IPS-18a (cell line): ENCODE results near the gene TSEN2.
"Not testable (repeated sequence)": the region's sequence is repeated elsewhere in the genome, so short reads cannot be mapped to it uniquely, and the experiment has no call there.

Experiments
- H3K27ac ChIP-seq: one replicate; pipeline ENCODE4 v1.5.1; 2013; ENCODE audit warnings: low read length
- H3K27me3 ChIP-seq: one replicate; pipeline ENCODE4 v1.6.1; 2013; ENCODE audit warnings: mild to moderate bottlenecking, low read length; ENCODE audit not compliant: control insufficient read depth, insufficient read depth
- H3K36me3 ChIP-seq: one replicate; pipeline ENCODE4 v1.6.1; 2013; ENCODE audit warnings: low read depth, low read length; ENCODE audit not compliant: control insufficient read depth
- H3K4me1 ChIP-seq: one replicate; pipeline ENCODE4 v1.6.1; 2013; ENCODE audit warnings: low read depth, low read length; ENCODE audit not compliant: control insufficient read depth
- H3K4me3 ChIP-seq: one replicate; pipeline ENCODE4 v1.5.1; 2013; ENCODE audit warnings: low read length
- H3K9ac ChIP-seq: one replicate; pipeline ENCODE4 v1.6.1; 2013; ENCODE audit warnings: mild to moderate bottlenecking, low read length, moderate library complexity
- H3K9me3 ChIP-seq: one replicate; pipeline ENCODE4 v1.6.1; 2013; ENCODE audit warnings: low read depth, low read length; ENCODE audit not compliant: control insufficient read depth

The TSEN2 gene

DNA sequence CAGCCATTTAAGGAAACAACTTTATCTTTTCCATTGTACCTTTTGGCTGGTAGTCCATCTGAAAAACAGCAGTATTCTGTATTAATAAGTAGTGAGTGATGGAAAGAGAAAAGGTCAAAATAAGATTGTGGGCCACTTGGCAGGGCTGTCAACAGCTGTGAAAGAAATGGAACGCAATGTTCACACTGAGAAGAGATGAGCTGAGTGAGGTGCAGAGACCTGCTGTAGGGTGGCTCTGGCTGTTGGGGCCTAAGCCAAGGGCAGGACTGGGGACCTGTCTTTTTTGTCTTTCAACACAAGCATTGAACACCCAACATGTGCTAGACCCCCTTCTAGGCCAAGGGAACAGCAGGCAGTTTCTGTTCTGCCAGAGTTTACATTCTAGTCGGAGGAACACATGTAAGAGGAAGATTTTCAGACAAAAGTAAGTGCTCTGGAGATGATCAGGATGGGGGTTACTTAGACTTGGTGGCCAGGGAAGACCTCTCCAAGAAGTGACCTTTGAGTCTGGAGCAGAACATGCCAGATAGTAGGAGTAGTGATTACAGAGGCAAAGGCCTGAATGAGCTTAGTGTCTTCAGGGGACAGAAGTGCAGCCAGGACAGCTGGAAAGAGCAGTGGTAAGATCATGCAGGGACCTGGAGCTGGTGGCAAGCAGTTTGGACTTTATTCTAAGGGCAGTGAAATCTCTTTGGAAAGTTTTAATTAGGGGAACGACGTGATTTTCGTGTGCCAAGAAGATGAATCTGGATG, 29.6 kb downstream of the TSEN2 start:
- no peak overlapping the region for H3K27ac ChIP-seq
- no peak overlapping the region for H3K9ac ChIP-seq
- H3K4me1 ChIP-seq: no peaks in the 10 kb centered on the region
- peaks cover 5% of the 10 kb centered on the region for H3K36me3 ChIP-seq
- H3K27me3 ChIP-seq: no peaks in the 10 kb centered on the region
- H3K9me3 ChIP-seq: no peaks in the 10 kb centered on the region
- no peak overlapping the region for H3K4me3 ChIP-seq

DNA sequence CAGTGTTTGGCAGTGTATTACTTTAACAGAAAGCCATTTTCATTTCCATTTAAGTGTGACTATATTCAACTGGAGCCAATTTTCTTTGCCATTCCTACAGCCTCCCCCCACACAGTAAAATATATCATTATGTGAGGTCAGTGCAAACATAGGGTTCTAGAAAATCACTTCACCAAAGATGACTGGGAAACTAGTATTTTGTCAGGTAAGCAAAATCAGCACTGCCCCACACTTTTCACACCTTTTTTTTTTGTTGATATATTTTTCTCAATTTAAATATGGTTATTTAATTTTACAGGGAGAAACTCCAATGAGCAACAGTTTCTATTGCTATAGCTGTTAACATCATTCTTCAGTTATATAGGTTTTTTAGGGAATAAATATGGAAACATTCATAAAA, 31.4 kb downstream of the TSEN2 start:
- Histone ChIP-seq H3K36me3 (peaks cover 9% of the 10 kb centered on the region), H3K27me3 (no peaks in the 10 kb centered on the region), H3K27ac (no peak overlapping the region), H3K4me1 (no peaks in the 10 kb centered on the region), H3K9me3 (no peaks in the 10 kb centered on the region), H3K9ac (no peak overlapping the region), H3K4me3 (no peak overlapping the region)

DNA sequence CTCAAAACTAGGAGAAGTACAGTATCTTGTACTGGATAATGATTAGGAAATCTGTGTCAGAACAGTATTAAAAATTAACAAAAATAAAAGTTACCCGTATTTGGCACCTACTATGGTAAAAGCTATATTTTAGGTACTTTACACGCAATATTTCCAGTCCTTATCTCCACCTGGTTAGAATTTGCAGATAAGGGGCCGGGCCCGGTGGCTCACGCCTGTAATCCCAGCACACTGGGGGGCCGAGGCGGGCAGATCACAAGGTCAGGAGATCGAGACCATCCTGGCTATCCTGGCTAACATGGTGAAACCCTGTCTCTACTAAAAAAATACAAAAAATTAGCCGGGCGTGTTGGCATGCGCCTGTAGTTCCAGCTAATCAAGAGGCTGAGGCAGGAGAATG, 32.6 kb downstream of the TSEN2 start:
- Histone ChIP-seq H3K9me3 (no peaks in the 10 kb centered on the region), H3K36me3 (peaks cover 15% of the 10 kb centered on the region), H3K4me3 (no peak overlapping the region), H3K9ac (no peak overlapping the region), H3K4me1 (no peaks in the 10 kb centered on the region), H3K27me3 (no peaks in the 10 kb centered on the region), H3K27ac (no peak overlapping the region)

DNA sequence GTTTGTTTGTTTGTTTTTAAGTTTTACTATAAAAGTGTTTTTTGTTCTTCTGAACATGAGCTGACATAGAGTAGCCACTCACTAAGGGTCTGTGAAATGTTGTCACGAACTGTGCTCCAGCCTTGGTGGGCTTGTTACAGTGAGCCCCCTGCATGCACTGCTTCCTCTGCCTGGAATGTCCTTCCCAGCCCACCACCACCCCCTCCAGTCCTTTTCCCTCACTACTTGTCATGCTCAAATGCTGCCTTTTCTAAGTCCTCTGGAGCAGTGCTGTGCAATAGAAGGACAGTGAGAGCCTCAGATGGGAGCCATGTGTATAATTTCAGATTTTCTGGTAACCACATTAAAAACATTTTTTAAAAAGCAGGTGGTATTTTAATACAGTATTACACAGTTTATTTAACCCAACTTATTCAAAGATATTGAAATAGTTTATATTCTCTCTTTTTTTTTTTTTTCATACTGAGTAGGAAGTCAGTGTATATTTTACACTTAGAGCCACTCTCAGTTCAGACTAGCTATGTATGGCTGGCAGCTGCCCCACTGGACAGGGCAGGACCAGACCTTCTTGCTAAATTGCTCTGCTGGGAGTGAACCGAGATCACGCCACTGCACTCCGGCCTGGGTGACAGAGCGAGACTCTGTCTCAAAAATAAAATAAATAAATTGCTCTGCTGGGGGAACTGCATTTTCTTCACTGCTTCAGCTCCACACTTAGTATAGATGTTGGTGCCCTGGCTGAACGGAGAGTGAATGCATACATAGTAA, 34.2 kb downstream of the TSEN2 start:
- Histone ChIP-seq H3K36me3 (peaks cover 18% of the 10 kb centered on the region), H3K27me3 (no peaks in the 10 kb centered on the region), H3K27ac (no peak overlapping the region), H3K9ac (no peak overlapping the region), H3K9me3 (no peaks in the 10 kb centered on the region), H3K4me1 (no peaks in the 10 kb centered on the region), H3K4me3 (no peak overlapping the region)

DNA sequence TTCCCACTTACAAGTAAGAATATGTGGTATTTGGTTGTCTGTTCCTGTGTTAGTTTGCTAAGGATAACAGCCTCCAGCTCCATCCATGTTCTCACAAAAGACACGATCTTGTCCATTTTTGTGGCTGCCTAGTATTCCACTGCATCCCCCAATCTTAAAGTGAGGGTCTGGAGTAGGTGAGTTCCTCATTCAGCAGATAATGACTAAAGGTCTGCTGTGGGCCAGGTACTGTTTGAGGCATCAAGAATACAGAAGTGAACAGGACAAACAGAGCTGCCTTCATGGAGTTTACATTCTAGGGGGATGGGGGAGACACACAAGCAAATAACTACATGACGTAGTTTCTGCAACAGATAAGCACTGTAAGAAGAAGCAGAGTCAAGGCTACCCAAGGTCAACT, 36.7 kb downstream of the TSEN2 start:
- Histone ChIP-seq H3K36me3 (peaks cover 20% of the 10 kb centered on the region), H3K27me3 (no peaks in the 10 kb centered on the region), H3K9me3 (no peaks in the 10 kb centered on the region), H3K4me3 (no peak overlapping the region), H3K27ac (no peak overlapping the region), H3K4me1 (no peaks in the 10 kb centered on the region), H3K9ac (no peak overlapping the region)

DNA sequence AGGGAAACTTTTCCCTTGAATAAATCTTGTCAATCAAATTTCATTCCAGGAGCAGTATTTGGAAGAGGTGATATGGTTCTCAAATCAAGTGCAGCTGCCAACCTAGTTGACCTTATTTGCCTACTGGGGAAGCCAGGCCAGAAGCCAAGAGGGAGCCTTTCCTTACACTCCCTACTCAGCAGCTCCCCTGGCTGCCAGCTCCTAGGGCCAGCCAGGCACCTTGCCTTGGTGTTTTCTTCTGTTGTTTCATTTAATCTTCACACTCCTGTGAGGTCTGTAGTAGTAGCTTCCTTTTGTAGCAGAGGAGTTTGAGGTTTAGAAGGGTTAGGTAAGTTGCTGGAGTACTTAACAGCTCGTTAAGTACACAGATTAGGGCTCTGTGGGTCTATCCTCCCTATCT, 38.4 kb downstream of the TSEN2 start:
- Histone ChIP-seq H3K4me1 (no peaks in the 10 kb centered on the region), H3K36me3 (peaks cover 20% of the 10 kb centered on the region), H3K9ac (no peak overlapping the region), H3K9me3 (no peaks in the 10 kb centered on the region), H3K27me3 (no peaks in the 10 kb centered on the region), H3K4me3 (no peak overlapping the region), H3K27ac (no peak overlapping the region)

DNA sequence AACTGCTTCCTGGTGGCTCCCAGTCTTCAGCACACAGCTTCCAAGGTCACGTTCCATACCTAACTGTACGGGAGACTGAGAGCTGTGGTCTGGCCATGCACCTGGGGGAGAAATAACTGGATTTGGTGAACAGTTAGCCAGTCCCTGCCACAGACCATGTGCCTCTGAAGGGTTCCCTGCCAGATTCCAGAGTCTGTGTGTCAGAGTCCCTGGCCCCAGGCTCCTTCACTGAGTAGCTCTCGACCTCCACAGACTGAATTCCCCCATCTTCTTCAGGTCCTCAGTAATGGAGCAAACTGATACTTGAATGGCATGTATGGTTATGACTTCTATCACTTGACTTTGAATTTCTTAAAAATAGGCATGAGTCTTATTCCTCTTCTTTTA, 43.5 kb downstream of the TSEN2 start:
- no peak overlapping the region for H3K9ac ChIP-seq
- no peaks in the 10 kb centered on the region for H3K27me3 ChIP-seq
- H3K4me1 ChIP-seq: no peaks in the 10 kb centered on the region
- H3K4me3 ChIP-seq: no peak overlapping the region
- no peaks in the 10 kb centered on the region for H3K9me3 ChIP-seq
- H3K27ac ChIP-seq: no peak overlapping the region
- H3K36me3 ChIP-seq: peaks cover 38% of the 10 kb centered on the region

DNA sequence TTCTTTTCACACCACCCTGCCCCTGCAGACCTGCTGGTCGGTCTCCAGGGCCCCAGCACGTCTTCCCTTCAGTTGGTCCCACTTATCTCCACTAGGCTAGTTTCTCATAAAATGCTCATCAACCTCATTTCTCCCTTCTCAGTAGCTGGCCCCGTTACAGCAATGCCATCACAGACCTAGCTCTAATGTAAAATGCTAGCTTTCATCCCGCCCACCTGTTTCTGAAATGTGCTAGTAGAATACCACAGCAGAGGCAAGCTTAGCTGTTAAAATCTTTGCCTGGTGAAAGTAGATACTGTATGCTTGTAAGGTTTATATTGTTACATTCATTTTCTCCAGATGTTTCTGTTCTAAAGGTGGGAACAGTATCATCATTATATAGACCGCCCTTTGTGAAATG, 47.9 kb downstream of the TSEN2 start:
- H3K9ac ChIP-seq: no peak overlapping the region
- H3K27me3 ChIP-seq: no peaks in the 10 kb centered on the region
- H3K9me3 ChIP-seq: no peaks in the 10 kb centered on the region
- H3K27ac ChIP-seq: no peak overlapping the region
- no peak overlapping the region for H3K4me3 ChIP-seq
- H3K4me1 ChIP-seq: no peaks in the 10 kb centered on the region
- peaks cover 42% of the 10 kb centered on the region for H3K36me3 ChIP-seq

DNA sequence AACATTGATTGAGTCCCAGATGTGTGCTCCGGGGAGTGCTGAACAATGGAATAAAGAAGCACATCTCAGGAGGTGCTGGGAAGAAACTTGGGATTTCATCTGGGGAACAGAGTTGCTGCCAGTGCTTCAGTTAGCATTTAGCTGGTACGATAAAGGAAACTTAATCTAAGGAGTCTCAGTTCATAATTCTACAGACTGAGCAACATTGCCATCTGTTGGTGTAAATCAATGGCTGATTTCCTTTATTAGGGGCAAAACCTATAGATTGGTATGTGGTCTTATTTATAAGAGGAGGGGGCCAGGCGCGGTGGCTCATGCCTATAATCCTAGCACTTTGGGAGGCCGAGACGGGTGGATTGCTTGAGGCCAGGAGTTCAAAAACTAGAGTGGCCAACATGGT, 52.1 kb downstream of the TSEN2 start:
- Histone ChIP-seq H3K9me3 (no peaks in the 10 kb centered on the region), H3K4me1 (no peaks in the 10 kb centered on the region), H3K4me3 (no peak overlapping the region), H3K36me3 (peaks cover 27% of the 10 kb centered on the region), H3K27me3 (no peaks in the 10 kb centered on the region), H3K9ac (no peak overlapping the region), H3K27ac (no peak overlapping the region)

DNA sequence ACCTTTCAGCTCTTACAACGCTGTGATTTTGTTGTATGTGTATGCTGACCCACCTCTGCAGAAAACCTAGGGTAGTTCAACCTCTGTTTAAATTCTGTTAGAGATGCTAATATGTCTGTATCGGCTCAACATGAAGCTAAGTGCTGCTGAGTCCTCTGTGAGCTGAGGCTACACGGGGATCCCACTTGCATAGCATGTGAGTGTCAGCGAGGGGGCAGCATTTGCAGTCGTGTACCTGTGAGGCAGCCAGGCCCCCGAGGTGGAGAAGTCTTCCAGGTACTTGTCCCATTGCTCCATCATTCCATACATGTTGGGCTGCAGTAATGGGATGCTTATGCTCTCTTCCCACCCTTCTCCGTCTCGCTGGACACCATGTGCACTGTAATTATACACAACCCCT, 57.3 kb downstream of the TSEN2 start:
- Histone ChIP-seq H3K4me1 (no peaks in the 10 kb centered on the region), H3K27ac (no peak overlapping the region)

DNA sequence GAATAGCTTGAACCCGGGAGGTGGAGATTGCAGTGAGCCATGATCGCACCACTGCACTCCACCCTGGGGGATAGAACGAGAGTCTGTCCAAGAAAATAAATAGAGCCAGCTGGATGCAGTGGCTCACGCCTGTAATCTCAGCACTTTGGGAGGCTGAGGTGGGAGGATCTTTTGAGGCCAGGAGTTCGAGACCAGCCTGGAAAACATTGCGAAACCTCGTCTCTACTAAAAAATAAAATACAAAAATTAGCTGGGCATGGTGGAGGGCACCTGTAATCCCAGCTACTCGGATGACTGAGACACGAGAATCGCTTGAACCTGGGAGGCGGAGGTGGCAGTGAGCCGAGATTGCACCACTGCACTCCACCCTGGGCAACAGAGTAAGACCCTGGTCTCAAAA, 59.2 kb downstream of the TSEN2 start:
- not testable (repeated sequence) for H3K4me1 ChIP-seq, H3K4me3 ChIP-seq, H3K9me3 ChIP-seq, H3K27ac ChIP-seq, H3K36me3 ChIP-seq, H3K9ac ChIP-seq, H3K27me3 ChIP-seq

More for the DNA sequence above, 57.3 kb downstream of the TSEN2 start:
- Histone ChIP-seq H3K36me3 (peaks cover 4% of the 10 kb centered on the region), H3K27me3 (no peaks in the 10 kb centered on the region), H3K9me3 (no peaks in the 10 kb centered on the region), H3K4me3 (no peak overlapping the region), H3K9ac (no peak overlapping the region)
